ENCODE data around the gene IGLL5.
A peak's percentile ranks its signal among the peaks of the same experiment; 100 is the strongest.

Gene IGLL5
- total RNA-seq: 0 to 0.22 (median 0) reads per million in 17 experiments

- DNase-seq: no peak
Observed at GRCh38 chr22:22887621-22888503, at the start of gene IGLL5. Gene IGLL5 (plus strand): TSS chr22:22887816. CDS start chr22:22888054, 238 bp downstream.

GRCh38 chr22:22838148-22838786 is 49.3 kb upstream of the IGLL5 start:
- DNase-seq: peak; percentile 34 to 66 (median 54)

- DNase-seq: no peak
Observed at GRCh38 chr22:22839570-22840314, 47.9 kb upstream of the IGLL5 start.

- DNase-seq: peak in 3 of 4 experiments; percentile 31 to 78 (median 69)
Observed at GRCh38 chr22:22840780-22841179, 46.8 kb upstream of the IGLL5 start.

GRCh38 chr22:22841598-22841997 is 46.0 kb upstream of the IGLL5 start:
- DNase-seq: no peak

GRCh38 chr22:22842085-22842484 is 45.5 kb upstream of the IGLL5 start:
- no peak for DNase-seq

- DNase-seq: no peak
Observed at GRCh38 chr22:22843848-22844247, 43.8 kb upstream of the IGLL5 start.

GRCh38 chr22:22847241-22847640 is 40.4 kb upstream of the IGLL5 start:
- peak in 2 of 4 experiments; percentile 49 to 63 for DNase-seq

- DNase-seq: peak; percentile 59 to 84 (median 74)
Observed at GRCh38 chr22:22848364-22848866, 39.2 kb upstream of the IGLL5 start.

GRCh38 chr22:22849640-22850610 is 37.7 kb upstream of the IGLL5 start:
- DNase-seq: no peak

GRCh38 chr22:22851969-22852368 is 35.6 kb upstream of the IGLL5 start:
- DNase-seq: no peak

- DNase-seq: no peak
Observed at GRCh38 chr22:22853713-22854112, 33.9 kb upstream of the IGLL5 start.

GRCh38 chr22:22854466-22854865 is 33.1 kb upstream of the IGLL5 start:
- DNase-seq: no peak

GRCh38 chr22:22855085-22855484 is 32.5 kb upstream of the IGLL5 start:
- DNase-seq: no peak

GRCh38 chr22:22855617-22856308 is 31.9 kb upstream of the IGLL5 start:
- peak; percentile 23 to 73 (median 44) for DNase-seq

GRCh38 chr22:22856364-22856763 is 31.3 kb upstream of the IGLL5 start:
- DNase-seq: no peak

- no peak for DNase-seq
Observed at GRCh38 chr22:22856885-22857606, 30.6 kb upstream of the IGLL5 start.

GRCh38 chr22:22857607-22858558 is 29.7 kb upstream of the IGLL5 start:
- no peak for DNase-seq

GRCh38 chr22:22858559-22858937 is 29.1 kb upstream of the IGLL5 start:
- no peak for DNase-seq
